Activated CD4-positive, alpha-beta T cell treated with anti-CD3 and anti-CD28 coated beads for 36 hours (primary cell): ENCODE data around the gene CLEC20A. TPM values are rescaled to one million over a fixed set of nuclear protein-coding genes. Genes with fewer than 3 reads are reported as not detected.

Source experiments
- ATAC-seq: fragments of 200-7000 bp; cut with Tn5 transposase; one replicate; pipeline ENCODE4 v1.10.0; 2021; ENCODE audit warnings: mild to moderate bottlenecking, moderate library complexity
- CTCF ChIA-PET: fragments of 350-600 bp; sonication (Branson Sonifier 250); formaldehyde crosslinking; loops from one replicate; lab custom pipeline; 2021; ENCODE audit warnings: antibody characterized with exemption; lab: Charles Lee
- POLR2A ChIA-PET: fragments of 350-600 bp; sonication (Branson Sonifier 250); formaldehyde crosslinking; loops from one replicate; lab custom pipeline; 2021; ENCODE audit warnings: antibody characterized with exemption, inconsistent platforms; lab: Charles Lee
- DNase-seq: peaks from one replicate; pipeline ENCODE4 v3.0.0-alpha.2; 2020
- H3K27ac Mint-ChIP-seq: one replicate; pipeline ENCODE4 v1.8.0; 2021; ENCODE audit warnings: mixed read lengths
- H3K27me3 Mint-ChIP-seq: one replicate; pipeline ENCODE4 v1.8.0; 2021; ENCODE audit warnings: mixed read lengths
- H3K36me3 Mint-ChIP-seq: one replicate; pipeline ENCODE4 v1.8.0; 2021; ENCODE audit warnings: low read depth, mixed read lengths
- H3K4me1 Mint-ChIP-seq: one replicate; pipeline ENCODE4 v1.8.0; 2021; ENCODE audit warnings: mixed read lengths
- H3K4me3 Mint-ChIP-seq: one replicate; pipeline ENCODE4 v1.8.0; 2021; ENCODE audit warnings: mild to moderate bottlenecking, moderate library complexity, mixed read lengths
- H3K9me3 Mint-ChIP-seq: one replicate; pipeline ENCODE4 v1.8.0; 2021; ENCODE audit warnings: low read depth, mixed read lengths
- intact Hi-C, 2 experiments: fragments of 100-400 bp; cut with DNase I in 1 of 2; cut with micrococcal nuclease in 1 of 2; formaldehyde crosslinking; loops; one replicate each; pipeline versions ENCODE4 v1.14.2 to v1.15.1; 2022 to 2024; cut with DNase I, micrococcal nuclease
- total RNA-seq, 2 experiments: library from RNA; stranded (reverse); gene quantifications; one replicate each; pipeline ENCODE4 v1.2.3, GENCODE V29; 2021

Gene CLEC20A
- total RNA-seq, 2 experiments from 2014 or later: not detected

- intact Hi-C loops: no loop called here
- Mint-ChIP-seq H3K36me3 (no peaks in the 10 kb centered on the region), H3K27ac (no peak overlapping the region), H3K27me3 (no peaks in the 10 kb centered on the region), H3K9me3 (no peaks in the 10 kb centered on the region), H3K4me3 (no peak overlapping the region), H3K4me1 (no peaks in the 10 kb centered on the region)
- ChIA-PET POLR2A (no interaction called here), CTCF (interaction anchor here (0.6 to 1.6 kb wide), 7 partner anchors 9 to 1442 kb away, joined by 3 to 5 read pairs (median 3); no protein-coding TSS in a partner anchor)
- DNase-seq (no peak), ATAC-seq (no peak)
Measured at GRCh38 chr1:178528953-178529335, 32.2 kb upstream of the CLEC20A start.

- Mint-ChIP-seq H3K4me3 (no peak overlapping the region), H3K36me3 (no peaks in the 10 kb centered on the region), H3K27ac (no peak overlapping the region), H3K4me1 (no peaks in the 10 kb centered on the region), H3K9me3 (no peaks in the 10 kb centered on the region), H3K27me3 (no peaks in the 10 kb centered on the region)
- DNase-seq (no peak), ATAC-seq (no peak)
- intact Hi-C loops: no loop called here
- ChIA-PET POLR2A (interaction anchor here (0.6 kb wide), 1 partner anchor 564 kb away, joined by 6 read pairs; no protein-coding TSS in a partner anchor), CTCF (interaction anchor here (0.6 to 1.6 kb wide), 9 partner anchors 9 to 1443 kb away, joined by 3 to 5 read pairs (median 3); no protein-coding TSS in a partner anchor)
Measured at GRCh38 chr1:178528228-178528952, 31.6 kb upstream of the CLEC20A start.

- H3K4me3 Mint-ChIP-seq: no peak overlapping the region
- DNase-seq (no peak), ATAC-seq (no peak)
- intact Hi-C loops: no loop called here
- H3K27ac Mint-ChIP-seq: no peak overlapping the region
- H3K36me3 Mint-ChIP-seq: no peaks in the 10 kb centered on the region
- POLR2A ChIA-PET: no interaction called here
- CTCF ChIA-PET: interaction anchor here (1.0 to 1.6 kb wide), 3 partner anchors 25 to 476 kb away, joined by 4 read pairs; no protein-coding TSS in a partner anchor
- no peaks in the 10 kb centered on the region for H3K27me3 Mint-ChIP-seq
- no peaks in the 10 kb centered on the region for H3K4me1 Mint-ChIP-seq
- no peaks in the 10 kb centered on the region for H3K9me3 Mint-ChIP-seq
Measured at GRCh38 chr1:178527117-178527516, 30.4 kb upstream of the CLEC20A start.

- POLR2A ChIA-PET: no interaction called here
- CTCF ChIA-PET: interaction anchor here (1.5 kb wide), 1 partner anchor 21 kb away, joined by 3 read pairs; no protein-coding TSS in a partner anchor
- Mint-ChIP-seq H3K4me3 (no peak overlapping the region), H3K4me1 (no peaks in the 10 kb centered on the region), H3K9me3 (no peaks in the 10 kb centered on the region), H3K27me3 (no peaks in the 10 kb centered on the region), H3K36me3 (no peaks in the 10 kb centered on the region), H3K27ac (no peak overlapping the region)
- intact Hi-C loops: no loop called here
- DNase-seq (no peak), ATAC-seq (no peak)
Measured at GRCh38 chr1:178521241-178521640, 24.5 kb upstream of the CLEC20A start.

DNA sequence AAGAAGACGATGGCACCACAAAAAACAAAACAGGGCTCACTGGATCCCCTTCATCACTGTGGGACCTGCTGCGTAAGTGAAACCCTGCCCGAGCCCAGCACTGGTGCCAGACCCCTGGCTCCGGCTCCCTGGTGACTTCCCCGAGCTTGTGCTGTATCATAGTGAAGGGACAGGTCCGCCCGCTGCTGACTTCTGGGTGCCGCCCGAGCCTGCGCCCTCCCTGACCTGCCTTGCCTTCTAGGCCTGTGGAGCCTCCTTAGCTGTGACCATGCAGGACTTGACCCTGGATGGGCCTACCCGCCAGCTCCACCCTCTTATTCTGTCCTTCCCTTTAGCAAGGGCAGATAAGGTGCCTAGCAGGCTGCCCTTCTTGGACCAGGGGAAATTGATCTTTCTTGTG lies 24.0 kb upstream of the CLEC20A start:
- ATAC-seq: no peak
- H3K27me3 Mint-ChIP-seq: no peaks in the 10 kb centered on the region
- intact Hi-C loops: no loop called here
- no peak overlapping the region for H3K27ac Mint-ChIP-seq
- H3K9me3 Mint-ChIP-seq: no peaks in the 10 kb centered on the region
- POLR2A ChIA-PET: no interaction called here
- no peak for DNase-seq
- no peaks in the 10 kb centered on the region for H3K36me3 Mint-ChIP-seq
- H3K4me1 Mint-ChIP-seq: no peaks in the 10 kb centered on the region
- CTCF ChIA-PET: no interaction called here
- H3K4me3 Mint-ChIP-seq: no peak overlapping the region

GRCh38 chr1:178518894-178519293 lies 22.1 kb upstream of the CLEC20A start:
- H3K27me3 Mint-ChIP-seq: no peaks in the 10 kb centered on the region
- no peak overlapping the region for H3K4me3 Mint-ChIP-seq
- no peaks in the 10 kb centered on the region for H3K4me1 Mint-ChIP-seq
- POLR2A ChIA-PET: no interaction called here
- no peaks in the 10 kb centered on the region for H3K36me3 Mint-ChIP-seq
- no peak for ATAC-seq
- CTCF ChIA-PET: interaction anchor here (1.4 kb wide), 1 partner anchor 10 kb away, joined by 5 read pairs; no protein-coding TSS in a partner anchor
- intact Hi-C loops: no loop called here
- DNase-seq: no peak
- H3K9me3 Mint-ChIP-seq: no peaks in the 10 kb centered on the region
- H3K27ac Mint-ChIP-seq: no peak overlapping the region

DNA sequence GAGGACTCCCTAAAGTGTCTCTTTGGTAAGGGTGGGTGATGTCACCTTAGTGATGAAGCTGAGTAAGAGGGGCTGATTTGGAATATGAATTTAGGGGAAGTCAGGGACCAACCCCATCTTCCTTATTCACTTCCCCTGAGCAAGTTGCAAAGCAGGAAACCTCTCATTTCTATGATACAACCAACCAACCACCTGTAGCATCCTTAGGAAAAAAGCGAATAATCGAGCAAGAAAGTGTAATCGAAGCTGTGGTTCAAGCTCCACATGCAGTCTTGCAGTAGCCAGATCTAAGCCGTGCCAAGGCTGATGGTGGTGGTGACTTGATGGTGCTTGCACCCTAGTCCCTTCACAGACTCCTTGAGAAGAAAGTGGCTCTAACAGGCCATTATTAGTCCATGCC lies 19.3 kb upstream of the CLEC20A start:
- Mint-ChIP-seq H3K4me3 (no peak overlapping the region), H3K27ac (no peak overlapping the region), H3K4me1 (no peaks in the 10 kb centered on the region), H3K9me3 (no peaks in the 10 kb centered on the region), H3K27me3 (no peaks in the 10 kb centered on the region), H3K36me3 (no peaks in the 10 kb centered on the region)
- CTCF ChIA-PET: interaction anchor here (1.3 kb wide), 1 partner anchor 14 kb away, joined by 3 read pairs; no protein-coding TSS in a partner anchor
- intact Hi-C loops: no loop called here
- POLR2A ChIA-PET: no interaction called here
- ATAC-seq: no peak
- no peak for DNase-seq

GRCh38 chr1:178513278-178513983 lies 16.7 kb upstream of the CLEC20A start:
- Mint-ChIP-seq H3K4me3 (no peak overlapping the region), H3K4me1 (no peaks in the 10 kb centered on the region), H3K27ac (no peak overlapping the region), H3K36me3 (no peaks in the 10 kb centered on the region), H3K9me3 (no peaks in the 10 kb centered on the region), H3K27me3 (no peaks in the 10 kb centered on the region)
- CTCF ChIA-PET: no interaction called here
- ATAC-seq: no peak
- intact Hi-C loops: no loop called here
- POLR2A ChIA-PET: no interaction called here
- DNase-seq: no peak

- Mint-ChIP-seq H3K4me1 (no peaks in the 10 kb centered on the region), H3K36me3 (no peaks in the 10 kb centered on the region), H3K27ac (no peak within 1 kb of the TSS), H3K9me3 (no peaks in the 10 kb centered on the region), H3K27me3 (no peaks in the 10 kb centered on the region), H3K4me3 (no peak within 1 kb of the TSS)
- no peak for ATAC-seq
- ChIA-PET CTCF (interaction anchor here (1.2 kb wide), 1 partner anchor 43 kb away, joined by 3 read pairs; no protein-coding TSS in a partner anchor), POLR2A (no interaction called here)
- DNase-seq: no peak
- intact Hi-C loops: no loop called here
Measured at GRCh38 chr1:178512566-178513277, 16.0 kb upstream of the CLEC20A start, which contains the start of gene TEX35. Gene TEX35 (plus strand): TSS chr1:178513109. CDS start chr1:178513189, 80 bp downstream.

- intact Hi-C loops: no loop called here
- Mint-ChIP-seq H3K27me3 (no peaks in the 10 kb centered on the region), H3K36me3 (no peaks in the 10 kb centered on the region), H3K27ac (no peak overlapping the region), H3K9me3 (no peaks in the 10 kb centered on the region), H3K4me3 (no peak overlapping the region), H3K4me1 (no peaks in the 10 kb centered on the region)
- POLR2A ChIA-PET: no interaction called here
- no peak for ATAC-seq
- DNase-seq: no peak
- CTCF ChIA-PET: no interaction called here
Measured at GRCh38 chr1:178510155-178510554, 13.4 kb upstream of the CLEC20A start.

- CTCF ChIA-PET: no interaction called here
- Mint-ChIP-seq H3K4me1 (no peaks in the 10 kb centered on the region), H3K27me3 (no peaks in the 10 kb centered on the region), H3K36me3 (no peaks in the 10 kb centered on the region), H3K9me3 (no peaks in the 10 kb centered on the region), H3K27ac (no peak overlapping the region), H3K4me3 (no peak overlapping the region)
- no peak for DNase-seq
- ATAC-seq: no peak
- intact Hi-C loops: no loop called here
- POLR2A ChIA-PET: no interaction called here
Measured at GRCh38 chr1:178509414-178510007, 12.7 kb upstream of the CLEC20A start.
